GM23338 (cell line): ENCODE results near the gene U2AF1L4.

Experiments used
- CREB1 ChIP-seq: fragments of 250-450 bp; sonication (Bioruptor Pico); IDR thresholded peaks from 2 replicates; pipeline ENCODE4 v1.5.0; 2020; ENCODE audit warnings: low read depth, mild to moderate bottlenecking, moderate library complexity
- EZH2 ChIP-seq: fragments of 200-600 bp; sonication (generic); IDR thresholded peaks from one replicate; pipeline ENCODE4 v1.8.0; 2017; ENCODE audit warnings: antibody characterized with exemption, mild to moderate bottlenecking, low read depth; ENCODE audit not compliant: unreplicated experiment
- EZH2phosphoT487 ChIP-seq: fragments of 200-600 bp; sonication (generic); IDR thresholded peaks from one replicate; pipeline ENCODE4 v1.8.1; 2018; ENCODE audit warnings: antibody characterized with exemption; ENCODE audit not compliant: unreplicated experiment
- JUNB ChIP-seq: IDR thresholded peaks from one replicate; pipeline ENCODE4 v1.6.1; 2016; ENCODE audit warnings: antibody characterized with exemption; ENCODE audit not compliant: unreplicated experiment
- POLR2AphosphoS5 ChIP-seq: IDR thresholded peaks from 2 replicates; pipeline ENCODE4 v1.6.1; 2016; ENCODE audit warnings: antibody characterized with exemption, low read depth
- STAT1 ChIP-seq: IDR thresholded peaks from one replicate; pipeline ENCODE4 v1.6.1; 2016; ENCODE audit warnings: antibody characterized with exemption; ENCODE audit not compliant: unreplicated experiment
- ZNF114 ChIP-seq: fragments of 250-450 bp; sonication (Bioruptor Pico); IDR thresholded peaks from 2 replicates; pipeline ENCODE4 v1.5.0; 2020; ENCODE audit warnings: mild to moderate bottlenecking, moderate library complexity
- TF ChIP-seq, protein P1 (sequence below): IDR thresholded peaks from one replicate; pipeline ENCODE4 v1.6.1; 2018; ENCODE audit warnings: antibody characterized with exemption; ENCODE audit not compliant: unreplicated experiment
- TF ChIP-seq, protein P2 (sequence below), 2 experiments: fragments of 200-600 bp in 1 of 2; sonication (generic) in 1 of 2; conservative IDR thresholded peaks; 2 replicates each; pipeline versions ENCODE4 v1.5.1 to v1.6.1; 2016 to 2017; ENCODE audit warnings: antibody characterized with exemption in 2 of 2, low read depth in 2 of 2, mild to moderate bottlenecking in 2 of 2, moderate library complexity in 1 of 2

DNA sequence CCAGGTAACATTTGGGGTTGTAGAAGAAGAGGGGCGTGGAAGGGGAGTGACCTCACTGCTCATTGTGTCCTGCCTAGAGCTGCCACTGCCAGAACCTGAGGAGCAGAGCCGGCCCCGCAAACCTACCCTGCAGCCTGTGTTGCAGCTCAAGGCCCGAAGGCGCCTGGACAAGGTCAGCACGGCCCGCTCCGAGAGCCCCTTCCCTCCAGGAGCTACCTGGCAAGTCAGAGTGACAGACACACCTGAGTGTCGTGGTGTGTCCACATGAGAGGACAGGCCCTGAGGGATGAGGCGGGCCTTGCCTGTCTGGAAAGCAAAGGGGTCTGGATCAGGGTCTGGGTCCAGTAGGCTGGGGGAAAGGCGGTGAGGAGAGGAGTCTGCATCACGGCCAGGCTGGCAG lies 20.7 kb downstream of the U2AF1L4 start:
- TF ChIP-seq, protein P1, sequence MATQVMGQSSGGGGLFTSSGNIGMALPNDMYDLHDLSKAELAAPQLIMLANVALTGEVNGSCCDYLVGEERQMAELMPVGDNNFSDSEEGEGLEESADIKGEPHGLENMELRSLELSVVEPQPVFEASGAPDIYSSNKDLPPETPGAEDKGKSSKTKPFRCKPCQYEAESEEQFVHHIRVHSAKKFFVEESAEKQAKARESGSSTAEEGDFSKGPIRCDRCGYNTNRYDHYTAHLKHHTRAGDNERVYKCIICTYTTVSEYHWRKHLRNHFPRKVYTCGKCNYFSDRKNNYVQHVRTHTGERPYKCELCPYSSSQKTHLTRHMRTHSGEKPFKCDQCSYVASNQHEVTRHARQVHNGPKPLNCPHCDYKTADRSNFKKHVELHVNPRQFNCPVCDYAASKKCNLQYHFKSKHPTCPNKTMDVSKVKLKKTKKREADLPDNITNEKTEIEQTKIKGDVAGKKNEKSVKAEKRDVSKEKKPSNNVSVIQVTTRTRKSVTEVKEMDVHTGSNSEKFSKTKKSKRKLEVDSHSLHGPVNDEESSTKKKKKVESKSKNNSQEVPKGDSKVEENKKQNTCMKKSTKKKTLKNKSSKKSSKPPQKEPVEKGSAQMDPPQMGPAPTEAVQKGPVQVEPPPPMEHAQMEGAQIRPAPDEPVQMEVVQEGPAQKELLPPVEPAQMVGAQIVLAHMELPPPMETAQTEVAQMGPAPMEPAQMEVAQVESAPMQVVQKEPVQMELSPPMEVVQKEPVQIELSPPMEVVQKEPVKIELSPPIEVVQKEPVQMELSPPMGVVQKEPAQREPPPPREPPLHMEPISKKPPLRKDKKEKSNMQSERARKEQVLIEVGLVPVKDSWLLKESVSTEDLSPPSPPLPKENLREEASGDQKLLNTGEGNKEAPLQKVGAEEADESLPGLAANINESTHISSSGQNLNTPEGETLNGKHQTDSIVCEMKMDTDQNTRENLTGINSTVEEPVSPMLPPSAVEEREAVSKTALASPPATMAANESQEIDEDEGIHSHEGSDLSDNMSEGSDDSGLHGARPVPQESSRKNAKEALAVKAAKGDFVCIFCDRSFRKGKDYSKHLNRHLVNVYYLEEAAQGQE, result no peak
- TF ChIP-seq, protein P2, sequence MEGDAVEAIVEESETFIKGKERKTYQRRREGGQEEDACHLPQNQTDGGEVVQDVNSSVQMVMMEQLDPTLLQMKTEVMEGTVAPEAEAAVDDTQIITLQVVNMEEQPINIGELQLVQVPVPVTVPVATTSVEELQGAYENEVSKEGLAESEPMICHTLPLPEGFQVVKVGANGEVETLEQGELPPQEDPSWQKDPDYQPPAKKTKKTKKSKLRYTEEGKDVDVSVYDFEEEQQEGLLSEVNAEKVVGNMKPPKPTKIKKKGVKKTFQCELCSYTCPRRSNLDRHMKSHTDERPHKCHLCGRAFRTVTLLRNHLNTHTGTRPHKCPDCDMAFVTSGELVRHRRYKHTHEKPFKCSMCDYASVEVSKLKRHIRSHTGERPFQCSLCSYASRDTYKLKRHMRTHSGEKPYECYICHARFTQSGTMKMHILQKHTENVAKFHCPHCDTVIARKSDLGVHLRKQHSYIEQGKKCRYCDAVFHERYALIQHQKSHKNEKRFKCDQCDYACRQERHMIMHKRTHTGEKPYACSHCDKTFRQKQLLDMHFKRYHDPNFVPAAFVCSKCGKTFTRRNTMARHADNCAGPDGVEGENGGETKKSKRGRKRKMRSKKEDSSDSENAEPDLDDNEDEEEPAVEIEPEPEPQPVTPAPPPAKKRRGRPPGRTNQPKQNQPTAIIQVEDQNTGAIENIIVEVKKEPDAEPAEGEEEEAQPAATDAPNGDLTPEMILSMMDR (conservative IDR thresholded peaks at IDR 0.05; ENCODE audit: low read depth in 2 of 2), result no peak
- TF ChIP-seq ZNF114 (no peak), EZH2 (no peak), JUNB (no peak), EZH2phosphoT487 (no peak), STAT1 (no peak), POLR2AphosphoS5 (no peak), CREB1 (CRISPR knock-in tag) (no peak)
